ENCODE data around the gene NSMF.
A peak's percentile ranks its signal among the peaks of the same experiment; 100 is the strongest.

NSMF gene, protein sequence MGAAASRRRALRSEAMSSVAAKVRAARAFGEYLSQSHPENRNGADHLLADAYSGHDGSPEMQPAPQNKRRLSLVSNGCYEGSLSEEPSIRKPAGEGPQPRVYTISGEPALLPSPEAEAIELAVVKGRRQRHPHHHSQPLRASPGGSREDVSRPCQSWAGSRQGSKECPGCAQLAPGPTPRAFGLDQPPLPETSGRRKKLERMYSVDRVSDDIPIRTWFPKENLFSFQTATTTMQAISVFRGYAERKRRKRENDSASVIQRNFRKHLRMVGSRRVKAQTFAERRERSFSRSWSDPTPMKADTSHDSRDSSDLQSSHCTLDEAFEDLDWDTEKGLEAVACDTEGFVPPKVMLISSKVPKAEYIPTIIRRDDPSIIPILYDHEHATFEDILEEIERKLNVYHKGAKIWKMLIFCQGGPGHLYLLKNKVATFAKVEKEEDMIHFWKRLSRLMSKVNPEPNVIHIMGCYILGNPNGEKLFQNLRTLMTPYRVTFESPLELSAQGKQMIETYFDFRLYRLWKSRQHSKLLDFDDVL

DNA sequence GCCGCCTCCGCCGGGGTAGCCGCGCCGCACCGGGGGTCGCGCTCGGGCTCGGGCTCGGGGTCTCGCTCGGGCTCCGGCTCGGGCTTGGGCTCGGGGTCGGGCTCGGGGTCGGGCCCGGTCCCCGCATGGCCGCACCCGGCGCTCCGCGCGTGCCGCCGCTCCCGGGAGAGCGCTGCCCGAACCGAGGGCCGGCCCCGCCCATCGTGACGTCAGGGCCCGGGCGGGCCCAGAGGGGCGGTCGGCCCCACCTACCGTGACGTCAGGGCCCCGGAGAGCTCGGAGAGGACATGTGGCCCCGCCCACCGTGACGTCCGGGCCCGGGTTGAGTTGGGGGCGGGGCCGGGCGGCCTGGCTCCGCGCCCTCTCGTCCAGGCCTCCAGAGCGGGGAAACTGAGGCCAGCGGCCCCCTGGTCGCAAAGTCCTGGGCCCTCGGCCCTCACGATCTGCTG, at the start of gene NSMF:
TSS of gene NSMF (minus strand) at position 183 of the 449 bp plus-strand sequence. CDS start 232 bp downstream, outside the sequence.
- H3K27me3 Mint-ChIP-seq: no peaks in the 10 kb centered on the region
- H3K9me3 Mint-ChIP-seq: no peaks in the 10 kb centered on the region
- ATAC-seq (ENCODE audit: low read depth): peak; percentile 64
- H3K4me1 Mint-ChIP-seq: peaks cover 8% of the 10 kb centered on the region
- H3K36me3 Mint-ChIP-seq: peaks cover 3% of the 10 kb centered on the region
- H3K27ac Mint-ChIP-seq: no peak within 1 kb of the TSS
- DNase-seq (ENCODE audit: low spot score in 2 of 2): peak; percentile 97 to 99
- peak within 1 kb of the TSS; percentile 65 for H3K4me3 Mint-ChIP-seq

GRCh38 chr9:137506702-137507171, 47.6 kb upstream of the NSMF start:
- H3K27me3 Mint-ChIP-seq: no peaks in the 10 kb centered on the region
- H3K4me3 Mint-ChIP-seq: no peak overlapping the region
- DNase-seq (ENCODE audit: low spot score in 2 of 2) (no peak), ATAC-seq (ENCODE audit: low read depth) (no peak)
- H3K36me3 Mint-ChIP-seq: peaks cover 15% of the 10 kb centered on the region
- H3K9me3 Mint-ChIP-seq: peaks cover 6% of the 10 kb centered on the region
- H3K4me1 Mint-ChIP-seq: peaks cover 9% of the 10 kb centered on the region
- no peak overlapping the region for H3K27ac Mint-ChIP-seq

DNA sequence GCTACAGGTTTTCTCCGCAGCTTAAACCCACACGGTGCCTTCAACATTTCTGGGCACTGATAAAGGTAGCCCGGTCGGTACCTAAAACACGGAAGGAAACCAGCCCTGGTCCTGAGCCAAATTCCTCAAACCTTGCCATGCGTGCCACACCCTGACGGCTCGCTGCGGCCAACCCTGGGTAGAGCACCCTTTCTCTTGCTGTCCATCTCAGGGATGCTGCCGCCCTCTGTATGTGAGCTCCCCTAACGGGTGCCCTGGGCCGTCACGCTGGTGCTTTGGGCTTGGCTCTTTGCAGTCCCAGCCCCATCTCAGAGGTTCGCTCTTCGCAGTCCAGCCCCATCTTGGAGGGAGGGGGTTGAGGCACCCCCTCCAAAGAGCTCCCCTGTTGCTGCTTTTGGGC, 47.1 kb upstream of the NSMF start:
- Mint-ChIP-seq H3K36me3 (peaks cover 16% of the 10 kb centered on the region), H3K4me1 (peaks cover 9% of the 10 kb centered on the region), H3K27ac (no peak overlapping the region), H3K27me3 (no peaks in the 10 kb centered on the region), H3K4me3 (no peak overlapping the region), H3K9me3 (peaks cover 6% of the 10 kb centered on the region)
- ATAC-seq (ENCODE audit: low read depth) (no peak), DNase-seq (ENCODE audit: low spot score in 2 of 2) (no peak)

GRCh38 chr9:137505421-137506140, 46.4 kb upstream of the NSMF start:
- DNase-seq (ENCODE audit: low spot score in 2 of 2) (no peak), ATAC-seq (ENCODE audit: low read depth) (no peak)
- peaks cover 9% of the 10 kb centered on the region for H3K4me1 Mint-ChIP-seq
- H3K9me3 Mint-ChIP-seq: peaks cover 6% of the 10 kb centered on the region
- H3K4me3 Mint-ChIP-seq: no peak overlapping the region
- peaks cover 16% of the 10 kb centered on the region for H3K36me3 Mint-ChIP-seq
- H3K27me3 Mint-ChIP-seq: no peaks in the 10 kb centered on the region
- no peak overlapping the region for H3K27ac Mint-ChIP-seq

GRCh38 chr9:137504432-137504777, 45.3 kb upstream of the NSMF start:
- H3K27ac Mint-ChIP-seq: no peak overlapping the region
- H3K9me3 Mint-ChIP-seq: peaks cover 6% of the 10 kb centered on the region
- peaks cover 9% of the 10 kb centered on the region for H3K4me1 Mint-ChIP-seq
- no peaks in the 10 kb centered on the region for H3K27me3 Mint-ChIP-seq
- H3K36me3 Mint-ChIP-seq: peaks cover 16% of the 10 kb centered on the region
- DNase-seq (ENCODE audit: low spot score in 2 of 2): no peak
- no peak for ATAC-seq (ENCODE audit: low read depth)
- H3K4me3 Mint-ChIP-seq: no peak overlapping the region

- Mint-ChIP-seq H3K4me3 (no peak overlapping the region), H3K9me3 (peaks cover 6% of the 10 kb centered on the region), H3K27ac (peak overlapping the region; percentile 91), H3K4me1 (peaks cover 13% of the 10 kb centered on the region), H3K36me3 (peaks cover 15% of the 10 kb centered on the region), H3K27me3 (no peaks in the 10 kb centered on the region)
- no peak for DNase-seq (ENCODE audit: low spot score in 2 of 2)
- no peak for ATAC-seq (ENCODE audit: low read depth)
These were observed 43.1 kb upstream of the NSMF start for GRCh38 chr9:137502008-137502911.

DNA sequence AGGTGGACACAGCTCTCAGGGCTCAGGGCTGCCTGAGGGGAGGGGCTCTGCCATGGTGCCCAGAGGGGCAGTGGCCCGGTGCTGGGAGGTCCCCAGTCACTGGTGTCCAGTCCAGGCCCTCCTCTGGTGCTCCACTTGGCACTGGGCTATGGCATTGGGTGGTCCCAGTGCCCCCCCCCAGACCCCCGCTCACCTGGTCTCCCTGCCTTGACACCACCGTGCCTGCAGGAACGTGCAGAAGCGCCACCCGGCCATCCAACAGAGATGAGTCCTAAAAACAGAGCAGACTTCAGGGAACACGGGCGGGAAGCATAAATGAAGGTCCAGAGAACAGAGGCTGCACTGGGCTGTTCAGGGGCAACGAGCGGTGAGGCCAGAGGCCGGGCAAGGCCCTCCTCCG, 42.3 kb upstream of the NSMF start:
- ATAC-seq (ENCODE audit: low read depth) (no peak), DNase-seq (ENCODE audit: low spot score in 2 of 2) (no peak)
- H3K36me3 Mint-ChIP-seq: peaks cover 15% of the 10 kb centered on the region
- H3K27me3 Mint-ChIP-seq: no peaks in the 10 kb centered on the region
- peaks cover 13% of the 10 kb centered on the region for H3K4me1 Mint-ChIP-seq
- peaks cover 6% of the 10 kb centered on the region for H3K9me3 Mint-ChIP-seq
- H3K4me3 Mint-ChIP-seq: no peak overlapping the region
- H3K27ac Mint-ChIP-seq: peak overlapping the region; percentile 91

DNA sequence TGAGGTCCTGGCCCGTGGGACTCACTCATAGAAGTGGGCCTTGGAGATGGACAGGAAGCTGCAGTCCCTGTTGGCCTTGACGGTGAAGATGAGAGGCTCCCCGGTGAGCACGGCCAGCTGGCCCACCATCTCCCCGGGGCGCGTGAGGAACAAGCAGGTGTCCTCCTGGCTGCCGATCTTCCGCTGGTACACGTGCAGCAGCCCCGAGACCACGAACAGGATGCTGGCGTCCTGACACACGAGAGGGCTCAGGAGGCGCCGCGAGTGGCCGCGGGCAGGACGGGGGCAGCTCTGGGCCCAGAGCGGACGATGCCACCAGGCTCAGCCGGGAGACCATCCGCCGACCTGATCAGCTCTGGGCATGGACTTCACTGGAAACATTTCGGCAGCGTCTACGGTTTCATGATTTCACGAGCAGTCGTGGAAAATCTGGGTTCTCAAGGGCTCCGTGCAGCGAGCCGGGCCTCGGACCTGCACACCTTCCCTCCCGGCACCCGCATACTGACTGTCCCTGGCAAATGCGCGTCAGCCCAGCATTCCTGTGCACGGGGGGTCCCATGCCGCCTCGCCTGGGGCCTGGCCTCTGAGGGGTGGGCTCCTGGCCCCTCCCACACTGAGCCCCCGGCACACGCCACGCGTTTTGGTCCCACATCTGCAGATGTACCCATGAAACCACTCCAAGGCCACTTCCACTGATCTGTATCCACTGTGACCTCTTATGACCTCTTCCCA, 41.7 kb upstream of the NSMF start:
- no peak for ATAC-seq (ENCODE audit: low read depth)

GRCh38 chr9:137499858-137500661, 40.9 kb upstream of the NSMF start:
- no peak overlapping the region for H3K27ac Mint-ChIP-seq
- no peaks in the 10 kb centered on the region for H3K27me3 Mint-ChIP-seq
- H3K4me3 Mint-ChIP-seq: no peak overlapping the region
- DNase-seq (ENCODE audit: low spot score in 2 of 2) (no peak), ATAC-seq (ENCODE audit: low read depth) (no peak)
- peaks cover 13% of the 10 kb centered on the region for H3K4me1 Mint-ChIP-seq
- peaks cover 15% of the 10 kb centered on the region for H3K36me3 Mint-ChIP-seq
- H3K9me3 Mint-ChIP-seq: peaks cover 6% of the 10 kb centered on the region

More for the DNA sequence above, 41.7 kb upstream of the NSMF start:
- no peak overlapping the region for H3K27ac Mint-ChIP-seq
- H3K9me3 Mint-ChIP-seq: peaks cover 6% of the 10 kb centered on the region
- no peak overlapping the region for H3K4me3 Mint-ChIP-seq
- no peak for DNase-seq (ENCODE audit: low spot score in 2 of 2)
- H3K27me3 Mint-ChIP-seq: no peaks in the 10 kb centered on the region
- peaks cover 15% of the 10 kb centered on the region for H3K36me3 Mint-ChIP-seq
- H3K4me1 Mint-ChIP-seq: peaks cover 13% of the 10 kb centered on the region

DNA sequence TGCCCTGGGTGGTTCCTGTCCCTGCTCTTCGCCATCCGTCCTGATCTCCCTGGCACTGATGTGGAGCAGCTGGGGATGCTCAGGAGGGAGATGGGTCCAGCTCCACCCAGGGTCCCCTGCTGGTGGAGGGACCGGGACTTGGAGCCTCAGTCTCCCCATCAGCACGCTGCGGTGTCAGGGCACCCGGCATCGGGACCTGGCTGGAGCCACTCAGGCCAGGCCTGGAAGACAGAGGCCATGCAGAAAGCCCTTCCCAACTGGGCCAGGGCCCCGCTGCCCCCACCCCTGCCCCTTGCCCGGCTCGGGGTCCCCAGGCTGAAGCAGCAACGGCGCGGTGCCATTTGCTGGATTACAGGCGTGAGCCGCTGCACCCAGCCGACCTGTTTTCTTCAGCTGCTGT, 40.3 kb upstream of the NSMF start:
- DNase-seq (ENCODE audit: low spot score in 2 of 2): no peak

GRCh38 chr9:137498720-137499150, 39.6 kb upstream of the NSMF start:
- H3K27me3 Mint-ChIP-seq: no peaks in the 10 kb centered on the region
- peaks cover 3% of the 10 kb centered on the region for H3K9me3 Mint-ChIP-seq
- peak overlapping the region; percentile 6 for H3K27ac Mint-ChIP-seq
- peaks cover 14% of the 10 kb centered on the region for H3K4me1 Mint-ChIP-seq
- DNase-seq (ENCODE audit: low spot score in 2 of 2) (no peak), ATAC-seq (ENCODE audit: low read depth) (no peak)
- peaks cover 14% of the 10 kb centered on the region for H3K36me3 Mint-ChIP-seq
- no peak overlapping the region for H3K4me3 Mint-ChIP-seq

More for the DNA sequence above, 40.3 kb upstream of the NSMF start:
- Mint-ChIP-seq H3K36me3 (peaks cover 16% of the 10 kb centered on the region), H3K27me3 (no peaks in the 10 kb centered on the region), H3K27ac (peak overlapping the region; percentile 6), H3K9me3 (peaks cover 6% of the 10 kb centered on the region), H3K4me3 (no peak overlapping the region), H3K4me1 (peaks cover 13% of the 10 kb centered on the region)
- ATAC-seq (ENCODE audit: low read depth): no peak

- H3K4me1 Mint-ChIP-seq: peaks cover 10% of the 10 kb centered on the region
- H3K36me3 Mint-ChIP-seq: peaks cover 11% of the 10 kb centered on the region
- no peak overlapping the region for H3K27ac Mint-ChIP-seq
- peaks cover under 1% of the 10 kb centered on the region for H3K9me3 Mint-ChIP-seq
- H3K4me3 Mint-ChIP-seq: no peak overlapping the region
- DNase-seq (ENCODE audit: low spot score in 2 of 2) (no peak), ATAC-seq (ENCODE audit: low read depth) (no peak)
- no peaks in the 10 kb centered on the region for H3K27me3 Mint-ChIP-seq
These were observed 39.0 kb upstream of the NSMF start for GRCh38 chr9:137497921-137498719.

All from memory B cell (primary cell).